Measurements from ENCODE around the gene NRG2.

Gene NRG2

DNA sequence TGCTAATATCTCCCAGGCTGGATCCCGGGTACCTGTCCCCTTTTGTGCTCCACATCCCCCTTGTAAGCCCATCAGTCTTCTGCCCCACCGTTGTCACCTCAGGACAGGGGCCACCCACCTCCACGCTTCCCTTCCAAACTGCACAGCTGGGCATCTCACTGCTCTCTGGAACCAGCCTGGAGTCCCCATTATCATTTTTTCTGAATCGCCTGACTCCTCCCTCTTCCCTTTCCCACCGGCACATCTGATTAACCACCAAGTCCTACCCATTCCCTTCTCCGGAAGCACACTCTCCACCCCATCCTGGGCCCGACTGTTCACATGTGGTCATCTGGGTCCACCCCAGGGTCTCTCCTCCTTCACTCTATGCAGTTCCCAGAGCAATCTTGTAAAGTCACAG, 193.6 kb downstream of the NRG2 start:
- TF ChIP-seq POLR2A (IDR thresholded peaks at IDR 0.05; ENCODE audit: extremely low read depth, insufficient read length), result no peak
- no peak for TF ChIP-seq MYC (IDR thresholded peaks at IDR 0.05; ENCODE audit: low read depth, low read length)
- TF ChIP-seq, protein P1, sequence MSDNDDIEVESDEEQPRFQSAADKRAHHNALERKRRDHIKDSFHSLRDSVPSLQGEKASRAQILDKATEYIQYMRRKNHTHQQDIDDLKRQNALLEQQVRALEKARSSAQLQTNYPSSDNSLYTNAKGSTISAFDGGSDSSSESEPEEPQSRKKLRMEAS (IDR thresholded peaks at IDR 0.05; ENCODE audit: low read depth, low read length), result no peak
- TF ChIP-seq, protein P2, sequence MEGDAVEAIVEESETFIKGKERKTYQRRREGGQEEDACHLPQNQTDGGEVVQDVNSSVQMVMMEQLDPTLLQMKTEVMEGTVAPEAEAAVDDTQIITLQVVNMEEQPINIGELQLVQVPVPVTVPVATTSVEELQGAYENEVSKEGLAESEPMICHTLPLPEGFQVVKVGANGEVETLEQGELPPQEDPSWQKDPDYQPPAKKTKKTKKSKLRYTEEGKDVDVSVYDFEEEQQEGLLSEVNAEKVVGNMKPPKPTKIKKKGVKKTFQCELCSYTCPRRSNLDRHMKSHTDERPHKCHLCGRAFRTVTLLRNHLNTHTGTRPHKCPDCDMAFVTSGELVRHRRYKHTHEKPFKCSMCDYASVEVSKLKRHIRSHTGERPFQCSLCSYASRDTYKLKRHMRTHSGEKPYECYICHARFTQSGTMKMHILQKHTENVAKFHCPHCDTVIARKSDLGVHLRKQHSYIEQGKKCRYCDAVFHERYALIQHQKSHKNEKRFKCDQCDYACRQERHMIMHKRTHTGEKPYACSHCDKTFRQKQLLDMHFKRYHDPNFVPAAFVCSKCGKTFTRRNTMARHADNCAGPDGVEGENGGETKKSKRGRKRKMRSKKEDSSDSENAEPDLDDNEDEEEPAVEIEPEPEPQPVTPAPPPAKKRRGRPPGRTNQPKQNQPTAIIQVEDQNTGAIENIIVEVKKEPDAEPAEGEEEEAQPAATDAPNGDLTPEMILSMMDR (IDR thresholded peaks at IDR 0.05; ENCODE audit: low read depth, low read length), result no peak
- H3K4me3 ChIP-seq (ENCODE audit: low read depth, low read length), result no peak overlapping the region
- no peak for DNase-seq (ENCODE audit: low read depth)

DNA sequence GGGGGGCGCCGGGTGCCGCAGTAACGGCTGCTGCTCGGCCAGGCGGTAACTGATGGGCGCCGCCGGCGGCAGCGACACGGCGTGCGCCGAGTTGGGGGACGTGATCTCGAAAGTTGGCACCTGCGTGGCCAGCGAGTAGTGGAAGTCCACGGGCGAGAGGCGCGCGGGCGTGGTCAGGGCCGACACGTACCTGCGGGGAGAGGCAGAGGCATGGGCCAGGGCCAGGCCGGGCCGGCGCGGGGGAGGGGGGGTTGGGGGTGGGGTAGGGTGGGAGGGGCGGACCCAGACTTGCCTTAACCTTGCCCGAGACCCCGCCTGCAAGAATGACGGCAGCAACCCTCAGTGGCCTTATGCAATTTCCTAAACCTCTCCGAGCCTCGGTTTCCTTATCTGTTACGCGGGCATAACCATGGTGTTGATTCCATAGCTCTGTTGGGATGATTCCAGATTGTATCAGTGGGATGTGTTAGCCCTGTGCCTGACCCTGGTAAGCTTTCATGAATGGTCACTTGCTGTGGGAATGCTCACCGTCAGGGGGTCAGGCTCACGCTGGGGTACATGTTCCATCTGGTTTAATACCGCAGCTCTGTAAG, 194.5 kb downstream of the NRG2 start:
- H3K4me3 ChIP-seq (ENCODE audit: low read depth, low read length), result no peak overlapping the region
- DNase-seq (ENCODE audit: low read depth), result no peak
- TF ChIP-seq POLR2A (IDR thresholded peaks at IDR 0.05; ENCODE audit: extremely low read depth, insufficient read length), result no peak
- TF ChIP-seq, protein P2 (IDR thresholded peaks at IDR 0.05; ENCODE audit: low read depth, low read length), result no peak
- TF ChIP-seq, protein P1 (IDR thresholded peaks at IDR 0.05; ENCODE audit: low read depth, low read length), result no peak
- no peak for TF ChIP-seq MYC (IDR thresholded peaks at IDR 0.05; ENCODE audit: low read depth, low read length)

DNA sequence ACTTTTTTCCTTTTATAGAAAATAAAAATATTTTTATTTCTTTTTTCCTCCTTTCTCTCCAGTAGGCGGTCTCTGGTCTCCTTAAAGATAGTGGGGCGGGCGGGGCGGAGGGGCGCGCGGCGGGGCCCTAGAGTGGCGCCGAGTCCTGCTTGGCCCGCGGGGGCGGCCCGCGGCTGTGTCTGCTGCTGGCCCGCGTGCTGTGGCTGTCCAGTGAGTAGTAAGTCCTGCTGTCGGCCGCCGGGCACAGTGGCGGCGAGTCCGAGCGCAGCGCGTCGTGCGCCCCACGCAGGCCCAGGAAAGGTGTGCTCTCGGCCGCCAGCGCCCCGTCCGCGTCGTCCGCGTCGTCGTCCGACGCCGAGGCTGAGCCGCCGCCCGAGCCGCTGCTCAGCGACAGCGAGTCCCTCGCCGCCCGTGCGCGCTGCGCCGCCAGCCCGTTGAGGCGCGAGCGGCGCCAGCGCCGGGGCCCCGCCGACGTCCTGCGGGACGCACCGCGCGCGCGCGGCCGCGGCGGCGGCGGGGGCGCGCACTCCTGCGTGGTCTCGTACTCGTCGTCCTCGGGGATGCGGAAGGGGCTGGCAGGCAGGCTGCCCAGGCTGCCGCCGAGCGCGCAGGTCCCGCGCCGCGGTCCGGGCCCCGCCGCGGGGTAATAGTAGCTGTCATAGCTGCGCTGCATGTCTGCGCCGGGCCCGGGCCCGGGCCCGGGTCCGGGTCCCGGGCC, 195.2 kb downstream of the NRG2 start:
- H3K4me3 ChIP-seq (ENCODE audit: low read depth, low read length), result no peak overlapping the region
- no peak for DNase-seq (ENCODE audit: low read depth)
- TF ChIP-seq MYC (IDR thresholded peaks at IDR 0.05; ENCODE audit: low read depth, low read length), result no peak
- no peak for TF ChIP-seq POLR2A (IDR thresholded peaks at IDR 0.05; ENCODE audit: extremely low read depth, insufficient read length)
- TF ChIP-seq, protein P1 (IDR thresholded peaks at IDR 0.05; ENCODE audit: low read depth, low read length), result no peak
- TF ChIP-seq, protein P2 (IDR thresholded peaks at IDR 0.05; ENCODE audit: low read depth, low read length), result no peak

DNA sequence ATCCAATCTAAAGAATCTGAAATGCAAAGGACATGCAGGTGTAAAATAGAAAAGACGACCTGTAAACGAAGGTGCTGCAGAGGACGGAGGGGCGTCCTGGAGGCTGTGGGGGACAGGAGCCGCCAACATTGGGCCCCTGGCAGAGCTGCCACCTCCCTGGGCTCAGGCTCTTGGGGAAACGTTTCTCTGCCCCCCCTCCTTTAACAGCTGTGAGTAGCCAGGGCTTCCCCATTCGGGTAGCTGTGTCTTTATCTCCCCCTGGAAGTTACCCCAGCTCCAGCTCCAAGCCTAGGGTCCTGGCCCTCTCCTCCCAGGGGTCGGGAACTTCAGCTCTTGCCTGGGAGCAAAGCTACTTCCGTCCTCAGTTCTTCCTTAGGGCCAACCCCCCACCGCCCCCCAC, 196.0 kb downstream of the NRG2 start:
- no peak for DNase-seq (ENCODE audit: low read depth)
- TF ChIP-seq, protein P1 (IDR thresholded peaks at IDR 0.05; ENCODE audit: low read depth, low read length), result no peak
- TF ChIP-seq POLR2A (IDR thresholded peaks at IDR 0.05; ENCODE audit: extremely low read depth, insufficient read length) (no peak), MYC (IDR thresholded peaks at IDR 0.05; ENCODE audit: low read depth, low read length) (no peak)
- TF ChIP-seq, protein P2 (IDR thresholded peaks at IDR 0.05; ENCODE audit: low read depth, low read length), result no peak
- no peak overlapping the region for H3K4me3 ChIP-seq (ENCODE audit: low read depth, low read length)

DNA sequence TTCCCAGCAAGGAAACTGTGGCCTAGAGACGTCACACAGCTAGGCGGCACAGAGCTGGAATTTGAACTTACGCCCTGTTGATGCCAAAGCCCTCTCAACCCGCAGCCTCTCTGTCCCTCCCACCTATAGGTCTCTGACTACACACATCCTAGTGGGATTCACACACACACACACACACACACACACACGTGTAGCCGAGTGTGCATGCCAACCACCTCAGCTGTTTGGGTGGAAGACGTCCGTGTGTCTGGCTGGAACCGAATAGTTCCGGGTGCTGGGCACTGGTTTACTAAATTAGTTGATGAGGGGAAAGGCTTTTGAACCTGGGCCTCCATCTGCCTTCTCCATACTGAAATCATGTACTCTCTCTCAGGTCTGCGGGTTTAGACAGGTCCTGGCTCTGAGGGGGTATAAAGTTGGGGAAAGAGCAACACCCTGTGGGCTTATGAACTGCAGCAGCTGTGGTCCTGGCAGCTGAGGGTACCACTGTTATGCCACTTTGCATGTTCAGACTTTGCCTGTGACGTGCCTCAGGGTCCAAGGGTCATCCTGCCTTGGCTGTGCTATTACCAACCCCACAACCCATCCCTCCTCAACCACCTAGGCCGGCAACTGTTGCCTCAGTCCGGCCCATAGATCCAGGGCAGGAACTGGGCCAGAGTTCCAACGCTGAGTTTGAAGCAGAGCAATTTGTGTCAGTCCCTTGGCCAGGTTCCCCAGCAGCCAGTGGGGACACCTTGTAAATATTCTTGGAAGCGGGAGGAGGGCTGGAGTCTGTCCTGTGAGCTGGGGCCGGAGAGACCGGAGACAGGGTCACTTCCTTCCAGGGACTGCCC, 197.0 kb downstream of the NRG2 start:
- DNase-seq (ENCODE audit: low read depth), result no peak
- H3K4me3 ChIP-seq (ENCODE audit: low read depth, low read length), result no peak overlapping the region
- TF ChIP-seq POLR2A (IDR thresholded peaks at IDR 0.05; ENCODE audit: extremely low read depth, insufficient read length), result no peak
- TF ChIP-seq, protein P2 (IDR thresholded peaks at IDR 0.05; ENCODE audit: low read depth, low read length), result no peak
- no peak for TF ChIP-seq MYC (IDR thresholded peaks at IDR 0.05; ENCODE audit: low read depth, low read length)
- TF ChIP-seq, protein P1 (IDR thresholded peaks at IDR 0.05; ENCODE audit: low read depth, low read length), result no peak

Measured in NB4 (cell line).